Natural killer cell (primary cell): Measurements from ENCODE around the gene ST6GALNAC6. TPM values are rescaled to one million over a fixed set of nuclear protein-coding genes. Genes with fewer than 3 reads are reported as not detected.

Experiments
- ATAC-seq, 3 donors: fragments of 150-1000 bp in 2 of 3; fragments of 200-7000 bp in 1 of 3; cut with Tn5 transposase; 1 replicate in 1 of 3; 2 replicates in 2 of 3; pipeline ENCODE4 v1.10.0; 2021; ENCODE audit warnings: mild to moderate bottlenecking in 2 of 3, moderate library complexity in 2 of 3
- DNase-seq, 2 donors: peaks; one replicate each; pipeline versions ENCODE4 v3.0.0 to v3.0.0-alpha.2; 2013 to 2021; ENCODE audit warnings: mixed read lengths in 1 of 2
- H3K27ac ChIP-seq: one replicate; pipeline ENCODE4 v1.5.1; 2013; ENCODE audit warnings: mild to moderate bottlenecking, low read length
- H3K27me3 ChIP-seq: one replicate; pipeline ENCODE4 v1.6.1; 2013; ENCODE audit warnings: low read length; ENCODE audit not compliant: control insufficient read depth, insufficient read depth
- H3K36me3 ChIP-seq: one replicate; pipeline ENCODE4 v1.6.1; 2013; ENCODE audit warnings: low read length; ENCODE audit not compliant: control insufficient read depth, insufficient read depth
- H3K4me1 ChIP-seq: one replicate; pipeline ENCODE4 v1.6.1; 2013; ENCODE audit warnings: low read length; ENCODE audit not compliant: control insufficient read depth, insufficient read depth
- H3K4me3 ChIP-seq: one replicate; pipeline ENCODE4 v1.5.1; 2013; ENCODE audit warnings: low read length
- H3K9me3 ChIP-seq: one replicate; pipeline ENCODE4 v1.6.1; 2013; ENCODE audit warnings: low read length; ENCODE audit not compliant: control insufficient read depth, insufficient read depth
- H3K27ac Mint-ChIP-seq, 2 donors: one replicate each; pipeline ENCODE4 v1.8.0; 2022; ENCODE audit warnings: mild to moderate bottlenecking in 2 of 2, mixed read lengths in 2 of 2, moderate library complexity in 1 of 2
- H3K27me3 Mint-ChIP-seq, 2 donors: one replicate each; pipeline ENCODE4 v1.8.0; 2022; ENCODE audit warnings: low read depth in 2 of 2, mixed read lengths in 2 of 2
- H3K36me3 Mint-ChIP-seq: one replicate; pipeline ENCODE4 v1.8.0; 2022; ENCODE audit warnings: mixed read lengths
- H3K4me1 Mint-ChIP-seq, 2 donors: one replicate each; pipeline ENCODE4 v1.8.0; 2022; ENCODE audit warnings: mixed read lengths in 2 of 2
- H3K4me3 Mint-ChIP-seq: one replicate; pipeline ENCODE4 v1.8.0; 2022; ENCODE audit warnings: mild to moderate bottlenecking, moderate library complexity, mixed read lengths
- H3K9me3 Mint-ChIP-seq, 2 donors: one replicate each; pipeline ENCODE4 v1.8.0; 2022; ENCODE audit warnings: mixed read lengths in 2 of 2
- CTCF ChIP-seq: fragments of 200-600 bp; IDR thresholded peaks from one replicate; pipeline ENCODE4 v1.8.0; 2022; ENCODE audit warnings: antibody characterized with exemption
- WGBS: methylation state at CpG from one replicate; pipeline ENCODE4 v1.1.7; 2013; ENCODE audit warnings: missing lambda C conversion rate; ENCODE audit not compliant: insufficient coverage; 5-methylcytosine and 5-hydroxymethylcytosine counted together
- intact Hi-C: fragments of 100-400 bp; cut with micrococcal nuclease; formaldehyde crosslinking; loops from one replicate; pipeline ENCODE4 v1.14.2; 2022
- total RNA-seq, 4 donors: library from RNA; stranded (reverse); fragments of 120-200 nt in 1 of 4; gene quantifications; one replicate each; pipeline versions ENCODE4 v1.2.3 to v1.2.4, GENCODE V29; 2013 to 2022

Gene ST6GALNAC6
- 100 to 1,000 TPM; 120 to 148 (median 127) TPM for total RNA-seq
- 76.5 TPM for total RNA-seq (2013)

GRCh38 chr9:127899128-127899943 is at the start of gene ST6GALNAC6:
Gene ST6GALNAC6 (minus strand): TSS chr9:127899603. CDS start chr9:127897981, 1,622 bp downstream.
- Mint-ChIP-seq H3K9me3 (no peaks in the 10 kb centered on the region), H3K27ac (peak within 1 kb of the TSS; percentile 66 to 86), H3K4me3 (peak within 1 kb of the TSS; percentile 93), H3K36me3 (no peaks in the 10 kb centered on the region), H3K27me3 (no peaks in the 10 kb centered on the region), H3K4me1 (peaks cover 27 to 59% of the 10 kb centered on the region in 2 donors)
- TF ChIP-seq CTCF, result no peak
- Histone ChIP-seq H3K27me3 (no peaks in the 10 kb centered on the region), H3K9me3 (peaks cover 5% of the 10 kb centered on the region), H3K4me3 (peak within 1 kb of the TSS; percentile 95), H3K36me3 (peaks cover 22% of the 10 kb centered on the region), H3K27ac (peak within 1 kb of the TSS; percentile 58), H3K4me1 (peaks cover 77% of the 10 kb centered on the region)
- ATAC-seq, result peak; percentile 80 to 91 (median 88)
- WGBS, result under 1% methylated on average over 89 of the region's 89 CpGs
- intact Hi-C loops, result no loop called here
- peak; percentile 73 to 86 for DNase-seq

GRCh38 chr9:127947841-127948710 is 48.7 kb upstream of the ST6GALNAC6 start:
- TF ChIP-seq CTCF, result no peak
- DNase-seq (no peak), ATAC-seq (no peak)
- H3K27me3 Mint-ChIP-seq, result no peaks in the 10 kb centered on the region
- no peaks in the 10 kb centered on the region for H3K27me3 ChIP-seq
- H3K9me3 ChIP-seq, result no peaks in the 10 kb centered on the region
- no peaks in the 10 kb centered on the region for H3K9me3 Mint-ChIP-seq
- intact Hi-C loops, result no loop called here
- no peak overlapping the region for H3K27ac ChIP-seq
- no peak overlapping the region for H3K4me3 ChIP-seq
- 90% methylated on average over 17 of the region's 17 CpGs for WGBS
- H3K4me1 ChIP-seq, result peaks cover 13% of the 10 kb centered on the region
- H3K27ac Mint-ChIP-seq, result peak overlapping the region in 1 of 2 donors; percentile 10
- no peaks in the 10 kb centered on the region for H3K36me3 Mint-ChIP-seq
- H3K4me3 Mint-ChIP-seq, result no peak overlapping the region
- peaks cover 22% of the 10 kb centered on the region for H3K36me3 ChIP-seq
- peaks cover 0 to 7% of the 10 kb centered on the region in 2 donors for H3K4me1 Mint-ChIP-seq

- WGBS, result 88% methylated on average over 3 of the region's 3 CpGs
- no peak for TF ChIP-seq CTCF
- Mint-ChIP-seq H3K9me3 (no peaks in the 10 kb centered on the region), H3K27ac (no peak overlapping the region), H3K36me3 (no peaks in the 10 kb centered on the region), H3K4me1 (peaks cover 0 to 14% of the 10 kb centered on the region in 2 donors), H3K27me3 (no peaks in the 10 kb centered on the region), H3K4me3 (no peak overlapping the region)
- DNase-seq (no peak), ATAC-seq (no peak)
- H3K9me3 ChIP-seq, result no peaks in the 10 kb centered on the region
- H3K36me3 ChIP-seq, result peaks cover 32% of the 10 kb centered on the region
- intact Hi-C loops, result no loop called here
- no peaks in the 10 kb centered on the region for H3K27me3 ChIP-seq
- H3K4me3 ChIP-seq, result no peak overlapping the region
- H3K27ac ChIP-seq, result no peak overlapping the region
- H3K4me1 ChIP-seq, result peaks cover 16% of the 10 kb centered on the region
Measured at GRCh38 chr9:127946728-127947127, 47.3 kb upstream of the ST6GALNAC6 start.
